Esophagus squamous epithelium (tissue), 4 donors: ENCODE data around the gene LKAAEAR1.

Experiments used
- POLR2A ChIP-seq, 4 donors: fragments of 450-650 bp; IDR thresholded peaks; one replicate each; pipeline ENCODE4 v1.6.1; 2017; ENCODE audit warnings: antibody characterized with exemption in 4 of 4, mild to moderate bottlenecking in 4 of 4, moderate library complexity in 3 of 4
- TF ChIP-seq, protein P1 (sequence below), 6 experiments: fragments of 450-650 bp in 4 of 6; fragments of 200-600 bp in 2 of 6; sonication (generic) in 2 of 6; IDR thresholded peaks; one replicate each; pipeline ENCODE4 v1.5.1; 2016 to 2019; ENCODE audit warnings: antibody characterized with exemption in 6 of 6, mild to moderate bottlenecking in 4 of 6, moderate library complexity in 4 of 6

DNA sequence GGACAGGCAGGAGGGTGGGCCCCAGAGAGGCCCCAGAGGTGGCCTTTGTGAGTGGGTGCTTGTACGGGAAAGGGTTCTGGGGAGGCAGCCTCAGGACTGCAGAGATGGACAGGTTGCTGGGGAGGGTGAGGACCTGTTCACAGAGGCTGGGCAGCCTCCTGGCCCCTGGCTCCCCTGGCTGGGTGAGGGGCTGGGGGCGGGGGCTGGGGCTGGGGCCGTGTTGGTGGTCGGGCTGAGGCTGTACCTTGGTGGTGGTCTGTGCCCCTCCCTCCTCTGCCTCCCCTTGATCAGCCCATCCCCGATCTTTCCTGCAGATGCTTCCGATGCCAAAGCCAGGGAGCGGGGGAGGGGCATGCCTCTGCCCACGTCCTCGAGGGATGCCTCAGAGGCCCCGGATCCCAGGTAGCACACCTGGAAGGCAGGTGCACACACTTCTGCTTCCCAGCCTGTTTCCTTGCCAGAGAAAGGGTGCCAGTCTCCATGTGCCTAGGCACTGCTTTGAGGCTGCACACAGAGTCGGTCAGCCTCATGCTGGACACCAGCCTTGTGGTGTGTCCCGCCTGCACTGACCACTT is 16.4 kb downstream of the LKAAEAR1 start:
- TF ChIP-seq, protein P1, sequence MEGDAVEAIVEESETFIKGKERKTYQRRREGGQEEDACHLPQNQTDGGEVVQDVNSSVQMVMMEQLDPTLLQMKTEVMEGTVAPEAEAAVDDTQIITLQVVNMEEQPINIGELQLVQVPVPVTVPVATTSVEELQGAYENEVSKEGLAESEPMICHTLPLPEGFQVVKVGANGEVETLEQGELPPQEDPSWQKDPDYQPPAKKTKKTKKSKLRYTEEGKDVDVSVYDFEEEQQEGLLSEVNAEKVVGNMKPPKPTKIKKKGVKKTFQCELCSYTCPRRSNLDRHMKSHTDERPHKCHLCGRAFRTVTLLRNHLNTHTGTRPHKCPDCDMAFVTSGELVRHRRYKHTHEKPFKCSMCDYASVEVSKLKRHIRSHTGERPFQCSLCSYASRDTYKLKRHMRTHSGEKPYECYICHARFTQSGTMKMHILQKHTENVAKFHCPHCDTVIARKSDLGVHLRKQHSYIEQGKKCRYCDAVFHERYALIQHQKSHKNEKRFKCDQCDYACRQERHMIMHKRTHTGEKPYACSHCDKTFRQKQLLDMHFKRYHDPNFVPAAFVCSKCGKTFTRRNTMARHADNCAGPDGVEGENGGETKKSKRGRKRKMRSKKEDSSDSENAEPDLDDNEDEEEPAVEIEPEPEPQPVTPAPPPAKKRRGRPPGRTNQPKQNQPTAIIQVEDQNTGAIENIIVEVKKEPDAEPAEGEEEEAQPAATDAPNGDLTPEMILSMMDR (IDR thresholded peaks at IDR 0.05): no peak
- TF ChIP-seq POLR2A (IDR thresholded peaks at IDR 0.05): no peak
